ENCODE results near the gene IRX4.

IRX4 gene

DNA sequence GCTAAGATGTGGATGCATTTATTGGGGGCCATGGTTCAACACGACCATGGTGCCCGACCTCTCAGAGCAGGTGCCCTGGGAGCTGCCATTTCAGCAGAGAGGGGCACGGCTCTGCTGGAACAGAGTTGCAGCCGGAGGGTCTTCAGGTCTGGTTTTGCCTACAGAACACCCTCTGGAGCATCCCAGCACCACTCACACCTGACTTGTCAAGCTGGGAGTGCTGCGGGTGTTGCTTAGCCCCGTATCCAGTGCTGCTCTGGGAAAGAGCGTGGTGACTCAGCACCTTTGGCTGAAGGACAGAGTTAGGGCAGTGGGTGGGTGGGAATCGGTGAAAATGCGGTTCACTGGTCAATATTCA lies 36.5 kb upstream of the IRX4 start:
- no peaks in the 10 kb centered on the region for H3K4me1 ChIP-seq (ENCODE audit: insufficient read depth, low read length, poor library complexity, severe bottlenecking)
- TF ChIP-seq EZH2phosphoT487 (IDR thresholded peaks at IDR 0.05; ENCODE audit: borderline replicate concordance), result no peak
- TF ChIP-seq, protein P1, sequence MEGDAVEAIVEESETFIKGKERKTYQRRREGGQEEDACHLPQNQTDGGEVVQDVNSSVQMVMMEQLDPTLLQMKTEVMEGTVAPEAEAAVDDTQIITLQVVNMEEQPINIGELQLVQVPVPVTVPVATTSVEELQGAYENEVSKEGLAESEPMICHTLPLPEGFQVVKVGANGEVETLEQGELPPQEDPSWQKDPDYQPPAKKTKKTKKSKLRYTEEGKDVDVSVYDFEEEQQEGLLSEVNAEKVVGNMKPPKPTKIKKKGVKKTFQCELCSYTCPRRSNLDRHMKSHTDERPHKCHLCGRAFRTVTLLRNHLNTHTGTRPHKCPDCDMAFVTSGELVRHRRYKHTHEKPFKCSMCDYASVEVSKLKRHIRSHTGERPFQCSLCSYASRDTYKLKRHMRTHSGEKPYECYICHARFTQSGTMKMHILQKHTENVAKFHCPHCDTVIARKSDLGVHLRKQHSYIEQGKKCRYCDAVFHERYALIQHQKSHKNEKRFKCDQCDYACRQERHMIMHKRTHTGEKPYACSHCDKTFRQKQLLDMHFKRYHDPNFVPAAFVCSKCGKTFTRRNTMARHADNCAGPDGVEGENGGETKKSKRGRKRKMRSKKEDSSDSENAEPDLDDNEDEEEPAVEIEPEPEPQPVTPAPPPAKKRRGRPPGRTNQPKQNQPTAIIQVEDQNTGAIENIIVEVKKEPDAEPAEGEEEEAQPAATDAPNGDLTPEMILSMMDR (conservative IDR thresholded peaks at IDR 0.05; ENCODE audit: low read length), result no peak
- H3F3A ChIP-seq (ENCODE audit: low read depth), result no peaks in the 10 kb centered on the region
- H3K4me3 ChIP-seq (ENCODE audit: low read length, poor library complexity, severe bottlenecking), result no peak overlapping the region
- H3K36me3 ChIP-seq (ENCODE audit: insufficient read depth, low read length), result no peaks in the 10 kb centered on the region
- H3K9me2 ChIP-seq (replicated peaks; ENCODE audit: low read depth, low read length), result no peaks in the 10 kb centered on the region
- H2AFZ ChIP-seq (ENCODE audit: low read length), result no peak overlapping the region
- no peaks in the 10 kb centered on the region for H4K20me1 ChIP-seq (ENCODE audit: insufficient read depth, low read length, poor library complexity, severe bottlenecking)
- no peaks in the 10 kb centered on the region for H3K27me3 ChIP-seq (ENCODE audit: insufficient read depth, low read length, poor library complexity, severe bottlenecking)
- H3K4me2 ChIP-seq (ENCODE audit: low read depth, low read length, poor library complexity, severe bottlenecking), result no peak overlapping the region
- no peaks in the 10 kb centered on the region for H3K79me2 ChIP-seq (ENCODE audit: insufficient read depth, low read length)
- H3K9me3 ChIP-seq (ENCODE audit: insufficient read depth, low read depth, low read length), result no peaks in the 10 kb centered on the region; the same call in 1 of the 2 replicates
- H3K9ac ChIP-seq (ENCODE audit: low read depth, low read length, poor library complexity, severe bottlenecking), result no peak overlapping the region

DNA sequence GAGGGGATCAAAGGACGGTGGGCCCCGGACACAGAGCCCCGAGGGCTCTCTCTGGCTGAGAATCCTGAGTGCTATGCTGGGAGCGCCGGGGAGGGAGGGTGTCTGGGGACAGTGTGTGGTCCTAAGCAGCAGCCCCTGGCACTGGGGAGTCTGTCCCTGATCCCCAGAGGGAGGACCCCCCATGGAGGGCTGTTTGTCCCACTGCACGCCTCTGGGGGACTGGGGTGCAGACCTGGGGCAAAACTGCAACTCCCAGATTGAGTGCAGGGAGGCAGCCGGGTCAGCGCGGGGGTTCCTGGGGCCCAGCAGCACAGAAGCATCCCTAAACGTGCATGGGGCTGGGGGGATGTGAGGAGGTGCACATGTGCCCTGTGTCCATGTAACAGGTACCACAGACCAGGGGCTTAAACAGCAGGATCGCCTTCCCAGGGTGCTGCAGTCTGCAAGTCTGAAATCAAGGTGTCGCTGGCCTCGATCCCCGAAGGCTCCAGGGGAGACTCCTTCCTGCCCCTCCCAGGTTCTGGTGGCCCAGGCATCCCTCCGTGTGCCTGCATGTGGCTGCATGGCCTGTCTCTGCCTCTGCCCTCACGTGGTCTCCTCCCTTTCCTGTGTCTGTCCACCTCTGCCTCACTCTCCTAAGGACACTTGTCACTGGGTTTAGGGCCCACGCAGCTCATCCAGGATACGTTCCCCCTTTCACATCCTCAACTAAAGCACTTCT lies 35.9 kb upstream of the IRX4 start:
- TF ChIP-seq, protein P1 (conservative IDR thresholded peaks at IDR 0.05; ENCODE audit: low read length), result no peak
- no peak for TF ChIP-seq EZH2phosphoT487 (IDR thresholded peaks at IDR 0.05; ENCODE audit: borderline replicate concordance)
- no peaks in the 10 kb centered on the region; the same call in 1 of the 2 replicates for H3K9me3 ChIP-seq (ENCODE audit: insufficient read depth, low read depth, low read length)
- H3K9ac ChIP-seq (ENCODE audit: low read depth, low read length, poor library complexity, severe bottlenecking), result no peak overlapping the region
- H3K4me2 ChIP-seq (ENCODE audit: low read depth, low read length, poor library complexity, severe bottlenecking), result no peak overlapping the region
- no peaks in the 10 kb centered on the region for H4K20me1 ChIP-seq (ENCODE audit: insufficient read depth, low read length, poor library complexity, severe bottlenecking)
- H3F3A ChIP-seq (ENCODE audit: low read depth), result no peaks in the 10 kb centered on the region
- H3K79me2 ChIP-seq (ENCODE audit: insufficient read depth, low read length), result no peaks in the 10 kb centered on the region
- H3K9me2 ChIP-seq (replicated peaks; ENCODE audit: low read depth, low read length), result no peaks in the 10 kb centered on the region
- H3K27me3 ChIP-seq (ENCODE audit: insufficient read depth, low read length, poor library complexity, severe bottlenecking), result no peaks in the 10 kb centered on the region
- H2AFZ ChIP-seq (ENCODE audit: low read length), result no peak overlapping the region
- H3K36me3 ChIP-seq (ENCODE audit: insufficient read depth, low read length), result no peaks in the 10 kb centered on the region
- no peaks in the 10 kb centered on the region for H3K4me1 ChIP-seq (ENCODE audit: insufficient read depth, low read length, poor library complexity, severe bottlenecking)
- no peak overlapping the region for H3K4me3 ChIP-seq (ENCODE audit: low read length, poor library complexity, severe bottlenecking)

DNA sequence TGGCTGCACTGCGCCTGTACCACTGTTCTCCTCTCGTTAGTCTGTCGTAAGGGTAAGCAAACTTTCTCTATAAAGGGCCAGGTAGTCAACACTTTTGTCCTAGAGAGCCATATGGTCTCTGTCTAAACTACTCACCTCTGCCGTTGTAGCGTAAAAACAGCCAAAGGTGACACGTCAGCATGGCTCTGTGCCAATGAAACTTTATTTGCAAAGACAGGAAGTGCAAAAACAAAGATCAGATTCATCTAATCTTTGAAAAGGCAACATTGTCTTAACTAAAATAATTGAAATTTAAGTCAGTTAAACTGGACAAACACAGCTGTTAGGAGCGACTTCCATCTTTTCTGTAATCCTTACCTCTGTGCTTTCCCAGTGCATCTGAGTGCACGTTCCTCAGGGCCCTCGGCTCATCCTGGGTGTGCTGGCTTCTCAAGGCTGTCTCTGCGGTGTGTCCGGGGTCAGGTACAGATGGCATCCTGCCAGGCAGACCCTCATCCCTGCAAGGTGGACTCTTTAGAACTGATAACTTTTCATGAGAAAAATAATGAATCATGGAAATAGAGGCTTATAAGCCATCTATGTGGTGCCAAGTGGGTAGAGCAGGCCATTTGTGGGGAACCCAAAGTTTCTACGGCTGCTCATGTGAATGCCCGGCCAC lies 35.2 kb upstream of the IRX4 start:
- Histone ChIP-seq H3K4me3 (ENCODE audit: low read length, poor library complexity, severe bottlenecking) (no peak overlapping the region), H3K36me3 (ENCODE audit: insufficient read depth, low read length) (no peaks in the 10 kb centered on the region), H3K4me2 (ENCODE audit: low read depth, low read length, poor library complexity, severe bottlenecking) (no peak overlapping the region), H4K20me1 (ENCODE audit: insufficient read depth, low read length, poor library complexity, severe bottlenecking) (no peaks in the 10 kb centered on the region), H3K27me3 (ENCODE audit: insufficient read depth, low read length, poor library complexity, severe bottlenecking) (no peaks in the 10 kb centered on the region), H3K9ac (ENCODE audit: low read depth, low read length, poor library complexity, severe bottlenecking) (no peak overlapping the region), H3K4me1 (ENCODE audit: insufficient read depth, low read length, poor library complexity, severe bottlenecking) (no peaks in the 10 kb centered on the region), H3K9me2 (replicated peaks; ENCODE audit: low read depth, low read length) (no peaks in the 10 kb centered on the region), H3K79me2 (ENCODE audit: insufficient read depth, low read length) (no peaks in the 10 kb centered on the region), H3F3A (ENCODE audit: low read depth) (no peaks in the 10 kb centered on the region), H2AFZ (ENCODE audit: low read length) (no peak overlapping the region), H3K9me3 (ENCODE audit: insufficient read depth, low read depth, low read length) (no peaks in the 10 kb centered on the region; the same call in 1 of the 2 replicates)
- no peak for TF ChIP-seq EZH2phosphoT487 (IDR thresholded peaks at IDR 0.05; ENCODE audit: borderline replicate concordance)
- TF ChIP-seq, protein P1 (conservative IDR thresholded peaks at IDR 0.05; ENCODE audit: low read length), result no peak

All from Loucy (cell line).